Fibroblast of skin of left quadriceps (primary cell): ENCODE data around the gene BRINP2.

ENCODE experiments used
- DNase-seq, 2 experiments: peaks; one replicate each; pipeline ENCODE4 v3.0.0-alpha.2; 2013; ENCODE audit warnings: low read depth in 2 of 2

Gene BRINP2

DNA sequence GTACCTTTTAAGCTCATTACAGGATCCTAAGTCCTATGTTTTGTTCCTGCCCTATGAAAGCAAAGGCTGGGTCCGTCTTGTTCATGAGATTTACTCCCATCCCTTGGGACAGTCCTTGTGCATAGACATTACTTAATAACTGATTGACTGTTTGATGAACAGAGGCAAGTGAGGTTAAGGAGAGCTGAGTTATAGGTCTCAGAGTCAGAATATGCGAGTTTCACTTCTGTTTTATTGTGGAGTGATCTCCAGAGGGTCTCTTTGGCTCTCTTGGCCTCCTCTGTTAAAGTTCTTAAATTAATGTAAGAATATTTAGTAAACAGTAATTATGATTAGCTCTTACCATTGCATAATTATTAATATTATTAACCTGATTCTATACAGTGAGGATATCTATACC is 52.6 kb downstream of the BRINP2 start:
- DNase-seq = no peak

- DNase-seq = no peak
Measured at GRCh38 chr1:177227978-177228692, 57.4 kb downstream of the BRINP2 start.

- DNase-seq = peak; percentile 23 to 26
Measured at GRCh38 chr1:177228693-177229065, 57.9 kb downstream of the BRINP2 start.

GRCh38 chr1:177229781-177230180 is 59.0 kb downstream of the BRINP2 start:
- DNase-seq = no peak

GRCh38 chr1:177230228-177231016 is 59.7 kb downstream of the BRINP2 start:
- DNase-seq = no peak

- no peak for DNase-seq
Measured at GRCh38 chr1:177235350-177235749, 64.6 kb downstream of the BRINP2 start.

DNA sequence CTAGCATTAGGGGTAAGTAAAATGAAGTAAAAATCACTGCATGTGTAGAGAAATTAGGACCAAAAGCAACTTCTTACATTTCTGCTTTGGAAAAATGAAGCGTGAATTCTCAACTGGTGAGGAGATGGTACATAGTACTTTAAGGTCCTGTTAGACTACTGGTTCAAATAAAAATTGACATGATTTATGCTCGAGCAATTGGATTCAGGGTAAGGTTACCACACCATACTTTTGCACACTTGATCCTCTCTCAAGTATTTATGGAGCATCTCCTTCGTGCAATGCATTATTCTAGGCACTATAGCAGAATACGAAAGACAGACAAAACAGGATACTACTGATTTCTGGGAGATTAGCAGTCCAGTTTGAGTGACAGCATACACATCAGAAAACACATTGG is 66.2 kb downstream of the BRINP2 start:
- no peak for DNase-seq

DNA sequence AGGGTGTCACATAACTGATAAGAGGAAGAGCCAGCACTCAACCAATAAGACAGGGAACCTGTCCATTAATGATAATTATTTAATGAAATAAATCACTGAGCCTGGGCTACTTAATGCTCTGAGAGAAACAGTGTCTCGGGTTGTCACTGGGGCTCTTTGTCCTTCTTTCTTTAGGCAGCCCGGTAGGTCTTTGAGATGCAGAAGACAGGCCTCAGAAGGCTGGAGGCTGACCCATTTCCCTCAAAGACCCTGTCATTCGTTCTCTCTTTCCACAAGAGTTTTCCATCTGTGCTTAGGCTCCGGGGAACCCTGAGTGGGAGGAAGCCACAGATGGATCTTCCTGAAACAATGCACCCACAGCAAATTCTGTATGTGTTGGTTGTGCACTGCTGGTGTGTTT is 68.2 kb downstream of the BRINP2 start:
- DNase-seq = no peak

DNA sequence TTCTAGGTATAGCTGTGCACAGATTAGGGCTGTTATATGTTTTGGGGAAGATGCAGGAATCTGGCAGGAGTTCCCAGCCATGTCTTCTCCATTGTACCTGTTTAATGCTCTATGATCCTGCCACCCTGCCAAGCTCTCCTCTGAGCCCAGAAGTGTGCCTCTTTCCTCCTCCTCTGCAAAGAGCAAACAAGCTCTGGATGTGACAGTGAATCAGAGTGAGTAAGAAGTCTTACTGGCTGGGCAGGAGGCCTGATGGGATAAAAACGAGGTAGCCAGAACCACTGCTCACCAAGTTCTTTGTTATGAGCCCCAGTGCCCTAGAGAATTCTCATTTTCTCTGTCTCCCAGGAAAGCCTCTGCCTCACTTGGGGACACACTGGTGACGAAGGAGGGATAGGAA is 69.0 kb downstream of the BRINP2 start:
- no peak for DNase-seq

DNA sequence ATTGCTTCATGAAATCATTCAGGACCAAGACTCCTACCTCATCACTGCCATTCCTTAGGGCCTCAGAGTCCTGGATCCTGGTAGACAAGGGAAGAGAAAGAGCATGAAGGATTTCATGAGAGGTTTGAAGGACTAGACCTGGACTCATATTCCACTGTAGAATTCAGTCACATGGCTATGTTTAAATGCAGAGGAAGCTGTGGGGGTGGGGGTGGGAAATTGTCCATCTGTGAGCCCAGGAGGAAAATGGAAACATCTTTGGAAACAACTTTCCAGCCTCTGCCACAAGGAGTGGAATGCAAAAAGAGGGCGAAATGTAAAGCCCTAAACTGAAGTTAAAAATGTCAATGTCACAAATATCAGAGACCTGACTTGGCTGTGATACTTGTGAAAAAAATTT is 73.0 kb downstream of the BRINP2 start:
- DNase-seq = no peak

DNA sequence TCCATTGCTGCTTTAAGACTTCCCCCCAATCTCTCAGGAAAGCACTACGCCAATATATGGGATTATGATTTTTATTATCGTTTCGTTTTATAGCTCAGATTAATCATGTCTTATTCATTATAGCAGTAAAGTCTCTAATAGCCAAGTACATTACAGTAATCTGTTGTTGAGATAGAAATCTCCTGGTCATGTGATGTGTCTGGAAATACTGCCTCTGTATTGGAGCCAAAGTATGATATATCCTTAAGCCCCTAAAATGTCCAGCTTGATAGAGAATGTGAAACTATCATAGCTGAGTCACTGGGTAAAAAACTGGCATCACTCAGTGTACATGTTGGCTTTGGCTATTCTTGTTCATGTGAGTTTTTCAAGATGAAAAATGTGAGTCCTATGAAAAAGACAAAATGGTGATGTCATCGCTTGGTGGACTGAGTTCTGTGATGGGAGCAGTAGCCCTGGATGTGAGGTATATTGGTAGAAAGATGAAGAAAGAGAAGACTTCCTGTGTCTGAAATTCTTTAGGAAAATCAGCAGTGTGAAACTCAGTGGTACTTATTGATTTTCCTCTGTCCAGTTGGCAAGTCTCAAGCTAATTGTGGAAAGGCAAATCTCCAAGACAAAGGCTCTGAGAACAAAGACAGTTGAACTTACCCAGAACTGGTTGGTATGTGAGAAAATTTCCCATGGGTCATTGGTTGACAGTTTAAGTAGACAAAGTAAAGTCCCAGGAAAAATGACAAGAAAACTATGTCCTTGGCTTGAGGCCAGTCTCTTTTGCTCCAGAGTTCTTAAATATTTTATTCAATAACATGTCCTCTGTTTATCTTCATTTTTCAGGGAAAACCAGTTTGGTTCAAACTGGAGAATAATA is 76.2 kb downstream of the BRINP2 start:
- no peak for DNase-seq

- no peak for DNase-seq
Measured at GRCh38 chr1:177247623-177248176, 76.9 kb downstream of the BRINP2 start.

GRCh38 chr1:177248258-177248657 is 77.5 kb downstream of the BRINP2 start:
- DNase-seq = no peak

GRCh38 chr1:177249231-177249630 is 78.5 kb downstream of the BRINP2 start:
- no peak for DNase-seq

- DNase-seq = no peak
Measured at GRCh38 chr1:177252877-177253276, 82.1 kb downstream of the BRINP2 start.

DNA sequence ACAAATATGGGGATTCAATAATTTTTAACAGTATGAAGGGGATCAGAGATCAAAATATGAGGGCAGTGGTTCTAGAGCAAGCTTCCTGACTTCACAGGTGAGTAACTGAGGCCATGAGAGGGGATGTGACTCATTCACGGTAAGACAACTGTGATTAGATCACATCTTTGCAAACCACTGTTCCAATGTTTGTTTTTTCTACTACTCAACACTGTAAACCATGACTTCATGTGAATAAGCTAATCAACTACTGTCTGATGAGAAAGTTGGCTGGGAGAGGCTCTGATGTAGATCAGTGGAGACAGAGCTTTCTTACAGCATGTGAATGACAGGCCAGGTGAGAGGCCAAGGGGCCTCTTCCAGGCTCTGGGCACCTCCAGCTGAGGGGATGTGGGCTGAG is 84.7 kb downstream of the BRINP2 start:
- no peak for DNase-seq

DNA sequence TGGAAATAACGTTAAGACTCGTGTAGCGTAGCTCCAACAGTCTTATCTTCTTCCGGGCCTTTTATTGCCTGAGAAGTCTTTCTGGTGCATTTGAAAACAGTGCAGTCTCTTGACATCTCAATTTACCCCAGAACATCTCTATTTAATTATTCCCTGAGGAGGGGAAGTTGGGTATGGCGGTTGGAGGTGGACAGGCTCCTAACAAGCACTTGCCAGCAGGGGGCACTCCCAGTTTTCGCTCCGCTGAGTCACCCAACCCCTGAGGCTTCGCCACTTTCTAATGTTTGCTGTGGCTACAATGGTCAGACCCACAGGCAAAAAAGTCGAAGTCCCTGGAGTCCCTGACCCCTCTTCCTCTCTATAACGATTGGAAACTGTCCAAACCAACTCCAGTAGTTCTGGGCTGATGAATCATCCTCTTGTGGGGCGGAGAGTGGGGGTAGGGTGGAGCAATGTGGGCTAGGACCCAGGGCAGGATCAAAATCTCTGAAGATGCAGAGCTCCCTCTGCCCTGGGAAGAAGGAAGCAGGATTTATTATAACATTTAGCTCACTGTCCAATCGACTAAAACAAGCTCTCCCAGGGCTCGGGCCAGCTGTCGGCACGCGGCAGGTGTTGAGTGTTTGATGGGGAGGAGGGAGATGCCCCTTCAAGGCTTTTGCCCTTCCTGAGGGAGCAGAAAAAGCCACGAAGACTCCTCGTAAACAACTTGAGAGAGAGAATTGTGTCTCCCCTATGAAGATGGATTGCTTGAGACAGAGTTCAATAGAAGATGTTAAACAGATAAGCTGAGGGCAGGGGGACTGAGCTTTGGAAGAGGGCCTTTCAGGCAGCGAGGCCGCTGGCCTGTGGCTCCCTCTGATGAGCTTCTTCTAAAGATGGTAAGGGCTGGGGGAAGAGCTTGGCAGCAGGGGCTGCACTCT is 85.7 kb downstream of the BRINP2 start:
- peak; percentile 86 to 88 for DNase-seq

- DNase-seq = no peak
Measured at GRCh38 chr1:177257128-177257527, 86.4 kb downstream of the BRINP2 start.

DNA sequence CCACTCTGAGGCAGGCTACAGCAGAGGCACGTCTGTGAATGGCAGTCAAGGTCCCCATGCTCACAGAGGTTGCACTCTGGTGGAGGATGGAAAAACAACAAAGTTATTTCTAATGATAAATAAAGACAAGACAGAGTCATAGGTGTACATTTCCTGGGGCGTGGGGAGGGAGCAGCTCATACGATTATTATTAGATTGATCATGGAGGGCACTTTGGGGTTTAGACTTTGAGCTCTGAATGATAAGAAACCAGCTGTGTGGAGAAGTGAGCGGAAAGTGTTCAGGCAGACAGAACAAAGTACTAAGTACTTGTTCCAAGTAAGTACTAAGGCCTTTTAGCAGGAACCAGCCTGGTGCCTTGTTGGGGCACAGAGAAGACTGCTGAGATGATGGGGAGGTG is 86.8 kb downstream of the BRINP2 start:
- DNase-seq = no peak

DNA sequence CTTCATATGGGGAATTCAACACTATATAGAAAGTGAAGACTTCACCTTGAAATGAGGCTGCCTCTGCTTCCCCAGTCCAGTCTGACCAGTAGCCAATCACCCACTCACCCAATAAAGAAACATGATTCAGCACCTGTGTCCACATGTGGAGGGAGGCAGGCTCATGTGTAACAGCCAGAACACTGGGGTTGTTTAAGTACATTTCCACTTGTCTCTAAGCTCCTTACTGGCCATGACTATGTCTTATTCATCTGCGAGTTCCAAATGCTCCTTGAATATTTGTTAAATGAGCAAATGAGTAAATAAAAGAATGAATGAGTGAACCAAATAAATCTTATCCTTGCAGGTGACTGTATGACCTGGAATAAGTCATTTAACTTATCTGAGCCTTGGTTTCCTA is 100.1 kb downstream of the BRINP2 start:
- no peak for DNase-seq

GRCh38 chr1:177273141-177273540 is 102.4 kb downstream of the BRINP2 start:
- DNase-seq = no peak
